NCI-H146 treated with DMSO at 0.1 percent for 48 hours (cell line): ENCODE data around the gene ITPR1.

Experiments
- DNase-seq: peaks from one replicate; lab custom pipeline; 2025; ENCODE audit not compliant: unreplicated experiment; lab: John Stamatoyannopoulos, UW

ITPR1 gene

GRCh38 chr3:4633078-4634004 lies 140.2 kb downstream of the ITPR1 start:
- peak; percentile 1 for DNase-seq

GRCh38 chr3:4634894-4635293 lies 141.7 kb downstream of the ITPR1 start:
- DNase-seq = no peak

GRCh38 chr3:4637265-4637664 lies 144.1 kb downstream of the ITPR1 start:
- DNase-seq = no peak

DNA sequence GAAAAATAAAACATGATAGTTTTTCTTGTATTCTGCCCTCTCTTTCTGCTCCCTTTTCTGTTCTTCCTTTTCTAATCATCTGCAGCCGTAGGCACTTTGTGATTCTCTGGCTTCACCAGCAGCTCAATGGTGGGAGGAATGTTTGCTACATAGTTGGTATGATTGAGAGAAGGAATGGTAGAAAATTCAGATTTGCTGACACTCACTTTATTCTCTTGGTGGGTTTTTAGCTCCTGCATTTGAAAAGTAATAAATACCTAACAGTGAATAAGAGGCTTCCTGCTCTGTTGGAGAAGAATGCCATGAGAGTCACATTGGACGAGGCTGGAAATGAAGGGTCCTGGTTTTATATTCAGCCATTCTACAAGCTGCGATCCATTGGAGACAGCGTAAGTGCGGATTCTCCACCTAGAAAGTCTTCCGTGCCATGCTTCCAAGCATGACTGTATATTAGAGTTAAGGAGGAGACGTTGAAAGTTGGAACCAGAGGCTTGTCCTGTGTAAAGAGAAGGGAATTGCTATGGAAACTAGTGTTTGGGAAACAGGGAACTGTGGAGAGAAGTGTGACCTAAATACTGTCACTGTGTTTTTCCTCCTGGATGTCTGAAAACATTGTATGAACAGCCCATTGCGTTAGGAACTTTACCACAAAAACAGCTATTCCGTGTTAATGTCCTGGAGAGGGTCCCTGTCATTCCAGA lies 148.9 kb downstream of the ITPR1 start:
- no peak for DNase-seq

DNA sequence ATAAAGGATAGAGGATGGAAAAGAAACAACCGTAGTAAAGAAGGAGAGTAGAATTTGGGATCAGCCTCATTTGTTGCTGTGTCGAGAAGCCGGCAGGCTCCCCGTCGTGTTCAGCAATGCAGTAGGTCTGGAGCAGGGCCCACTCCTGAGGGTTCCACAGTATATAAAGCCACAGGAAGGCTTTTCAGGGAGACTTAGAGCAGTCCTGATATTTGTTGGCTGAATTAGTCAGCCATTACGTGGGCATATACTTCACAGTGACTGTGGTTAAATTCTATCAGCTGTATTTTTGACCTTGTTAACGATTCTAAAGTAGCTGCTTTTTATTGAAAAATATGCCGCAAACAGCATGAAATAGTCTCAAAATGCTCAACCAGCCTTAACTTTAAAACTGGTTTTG lies 149.5 kb downstream of the ITPR1 start:
- DNase-seq = no peak

DNA sequence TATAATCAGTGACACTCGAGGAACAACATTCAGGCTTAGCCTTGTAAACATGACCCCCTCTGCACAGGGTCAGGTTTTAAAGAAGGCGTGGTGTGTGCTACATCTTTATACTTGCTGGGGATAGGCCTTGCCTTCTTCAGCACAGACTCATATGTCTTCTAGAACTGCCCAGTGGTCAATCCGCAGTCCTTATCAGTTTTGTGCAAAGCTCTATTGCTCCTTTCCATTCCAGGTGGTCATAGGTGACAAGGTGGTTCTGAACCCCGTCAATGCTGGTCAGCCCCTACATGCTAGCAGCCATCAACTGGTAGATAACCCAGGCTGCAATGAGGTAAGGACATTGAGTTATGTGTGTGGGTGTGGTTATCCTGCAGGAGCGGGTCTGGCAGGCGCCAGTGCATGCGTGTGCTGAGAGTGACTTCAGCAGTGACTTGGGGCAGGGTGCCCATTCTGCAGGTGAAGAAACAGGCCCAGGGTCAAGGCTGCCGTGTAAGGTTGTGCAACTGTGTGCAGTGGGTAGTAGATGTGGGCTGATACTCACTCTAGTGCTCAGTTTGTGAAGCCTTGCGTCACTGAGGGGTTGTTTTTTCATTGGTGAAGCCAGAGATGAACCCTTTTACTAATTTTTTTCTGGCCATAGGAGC lies 150.9 kb downstream of the ITPR1 start:
- no peak for DNase-seq

- no peak for DNase-seq
Measured at GRCh38 chr3:4644951-4645350, 151.8 kb downstream of the ITPR1 start.

DNA sequence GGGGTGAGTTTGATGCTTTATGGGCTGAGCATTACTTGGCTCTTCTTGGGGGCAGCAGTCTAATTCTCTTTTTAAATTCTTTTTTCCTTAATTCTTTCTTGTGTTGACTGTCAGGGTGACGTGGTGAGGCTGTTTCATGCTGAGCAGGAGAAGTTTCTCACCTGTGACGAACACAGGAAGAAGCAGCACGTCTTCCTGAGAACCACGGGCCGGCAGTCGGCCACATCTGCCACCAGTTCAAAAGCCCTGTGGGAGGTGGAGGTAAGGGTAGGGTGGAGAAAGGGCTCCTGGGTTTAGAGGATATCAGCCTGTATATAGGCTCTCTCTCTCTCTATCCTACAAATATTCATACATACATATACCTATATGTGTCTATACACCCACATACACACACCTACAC lies 152.3 kb downstream of the ITPR1 start:
- no peak for DNase-seq

GRCh38 chr3:4647411-4647810 lies 154.3 kb downstream of the ITPR1 start:
- DNase-seq = no peak

DNA sequence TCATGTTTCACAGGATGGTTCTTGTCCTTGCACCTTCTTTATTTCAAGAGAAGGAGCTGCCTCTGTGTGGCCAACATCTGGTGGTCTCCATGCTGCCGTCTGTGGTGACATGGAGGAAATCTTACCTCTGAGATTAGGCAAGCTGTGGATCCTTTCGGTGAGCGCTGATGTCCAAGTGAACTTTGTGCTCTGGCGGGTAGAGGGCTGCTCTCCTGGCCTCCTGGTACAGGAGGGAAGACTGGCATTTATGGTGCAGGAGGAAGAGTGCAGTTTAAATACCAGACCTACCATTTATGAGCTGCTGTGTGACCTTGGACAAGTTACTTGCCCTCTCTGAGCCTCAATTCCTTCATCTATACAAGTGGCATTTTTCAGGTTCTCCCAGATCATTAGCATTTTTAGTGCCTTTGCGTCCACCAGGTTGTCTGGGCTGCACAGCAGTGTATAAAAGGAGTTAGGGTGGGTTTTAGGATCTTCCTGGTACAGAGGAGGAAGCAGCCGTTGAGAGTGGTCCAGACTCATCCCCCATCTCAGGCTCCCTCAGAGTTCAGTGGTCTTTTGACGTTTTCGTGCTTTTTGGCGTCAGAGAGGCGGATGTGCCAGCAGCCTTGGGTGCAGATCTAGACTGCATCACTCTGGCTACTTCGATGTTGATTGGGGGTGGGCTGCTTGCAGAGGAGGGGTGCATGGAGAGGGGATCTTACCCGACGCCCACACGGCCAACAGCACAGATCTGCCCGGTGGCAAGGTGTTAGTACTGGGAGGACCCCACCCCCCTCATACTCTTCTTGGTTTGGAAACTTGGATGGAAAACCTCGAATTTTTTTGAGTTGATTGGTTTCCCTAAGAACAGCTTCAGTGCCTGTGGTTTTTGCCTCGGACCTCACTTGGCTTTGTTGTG lies 162.2 kb downstream of the ITPR1 start:
- DNase-seq = no peak

DNA sequence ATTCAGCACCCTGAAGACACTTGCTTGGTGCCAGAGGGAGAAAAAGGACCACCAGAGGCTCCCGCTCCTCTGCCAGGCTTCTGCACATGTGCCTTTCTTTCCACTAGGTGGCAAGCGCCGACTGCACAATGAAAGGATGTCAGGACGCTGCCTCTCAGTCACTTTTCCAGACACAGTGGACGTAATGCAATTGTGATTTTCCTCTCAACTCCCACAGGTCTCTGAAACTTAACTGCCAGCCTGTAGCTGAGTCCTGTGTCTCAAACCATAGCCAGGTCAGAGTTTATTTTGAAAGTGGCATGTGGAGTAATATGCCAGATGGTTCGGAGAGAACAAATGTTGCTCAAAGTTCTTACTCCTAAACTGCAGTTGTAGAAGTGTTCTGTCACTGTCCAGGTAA lies 162.9 kb downstream of the ITPR1 start:
- DNase-seq = no peak

GRCh38 chr3:4656626-4657328 lies 163.6 kb downstream of the ITPR1 start:
- DNase-seq = no peak

DNA sequence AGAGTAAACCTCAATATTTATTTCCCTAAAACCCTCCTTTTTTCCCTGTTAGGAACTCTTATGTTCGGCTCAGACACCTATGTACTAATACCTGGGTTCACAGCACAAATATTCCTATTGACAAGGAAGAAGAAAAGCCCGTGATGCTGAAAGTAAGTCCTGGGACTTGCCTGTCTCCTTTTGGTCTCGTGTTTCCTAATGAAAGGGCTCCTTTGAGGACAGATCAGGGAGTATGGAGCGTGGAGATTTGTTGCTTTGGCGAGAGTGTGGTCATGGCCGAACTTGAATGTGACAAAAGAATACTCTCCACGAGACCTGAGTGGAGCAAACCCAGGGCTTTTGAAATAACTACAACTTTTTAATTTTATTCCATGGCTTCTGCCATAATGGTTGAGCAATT lies 167.8 kb downstream of the ITPR1 start:
- no peak for DNase-seq

DNA sequence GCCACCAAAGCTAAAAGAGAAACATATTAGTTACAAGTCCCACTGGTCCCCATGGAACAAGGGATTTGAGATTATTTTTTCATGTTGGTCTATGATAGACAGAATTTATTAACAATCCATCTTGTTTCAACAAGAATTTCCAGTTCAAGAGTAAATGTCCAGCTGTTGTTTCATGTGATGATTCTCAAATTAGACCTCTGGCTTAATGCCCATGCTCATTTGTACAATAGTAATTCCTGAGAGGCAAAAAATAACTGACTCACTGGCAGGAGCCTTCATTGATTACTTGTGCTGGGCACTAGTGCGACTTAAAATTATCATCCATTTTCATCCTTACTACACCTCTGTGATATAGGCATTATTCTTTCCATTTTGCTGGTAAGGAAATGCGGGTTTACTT lies 171.3 kb downstream of the ITPR1 start:
- no peak for DNase-seq

- no peak for DNase-seq
Measured at GRCh38 chr3:4665197-4665596, 172.0 kb downstream of the ITPR1 start.

- DNase-seq = no peak
Measured at GRCh38 chr3:4666071-4666470, 172.9 kb downstream of the ITPR1 start.

DNA sequence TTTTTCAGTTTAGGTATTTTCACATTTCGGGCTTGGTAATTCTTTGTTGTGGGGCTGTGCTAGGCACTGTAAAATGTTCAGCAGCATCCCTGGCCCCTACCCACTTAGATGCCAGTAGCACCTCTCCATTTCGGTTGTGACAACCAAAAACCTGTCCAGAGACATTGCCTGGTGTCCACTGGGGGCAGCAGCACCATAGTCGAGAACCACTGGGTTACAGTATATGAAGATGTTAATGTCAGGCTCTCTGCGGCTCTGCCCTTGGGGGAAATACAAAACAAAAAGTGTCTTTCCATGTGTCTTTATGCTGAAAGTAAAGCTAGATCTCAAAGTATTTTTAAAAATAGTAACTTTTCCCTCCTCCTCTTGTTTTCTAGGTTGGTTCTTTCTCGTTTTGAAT lies 177.2 kb downstream of the ITPR1 start:
- DNase-seq = no peak

DNA sequence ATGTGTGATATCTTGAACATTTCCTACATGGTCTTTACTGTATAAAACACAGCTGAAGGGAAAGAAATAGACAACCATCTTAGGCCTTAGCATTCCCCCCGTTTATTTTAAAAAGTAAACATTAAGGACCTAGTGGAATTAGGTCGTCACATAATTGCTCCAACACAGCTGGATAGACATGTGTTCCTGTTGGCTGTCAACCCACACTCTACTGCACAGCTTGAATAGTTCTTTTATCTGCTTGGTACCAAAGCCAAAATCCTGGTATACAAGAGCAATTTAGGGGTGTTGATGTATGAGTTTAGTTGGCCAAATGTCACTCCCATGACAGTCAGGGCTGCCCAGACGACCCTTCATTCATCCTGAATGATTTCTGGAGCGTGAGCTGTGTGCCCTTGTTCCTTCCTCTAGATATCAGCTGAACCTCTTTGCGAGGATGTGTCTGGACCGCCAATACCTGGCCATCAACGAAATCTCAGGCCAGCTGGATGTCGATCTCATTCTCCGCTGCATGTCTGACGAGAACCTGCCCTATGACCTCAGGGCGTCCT lies 179.7 kb downstream of the ITPR1 start:
- no peak for DNase-seq

GRCh38 chr3:4674216-4674615 lies 181.1 kb downstream of the ITPR1 start:
- no peak for DNase-seq

DNA sequence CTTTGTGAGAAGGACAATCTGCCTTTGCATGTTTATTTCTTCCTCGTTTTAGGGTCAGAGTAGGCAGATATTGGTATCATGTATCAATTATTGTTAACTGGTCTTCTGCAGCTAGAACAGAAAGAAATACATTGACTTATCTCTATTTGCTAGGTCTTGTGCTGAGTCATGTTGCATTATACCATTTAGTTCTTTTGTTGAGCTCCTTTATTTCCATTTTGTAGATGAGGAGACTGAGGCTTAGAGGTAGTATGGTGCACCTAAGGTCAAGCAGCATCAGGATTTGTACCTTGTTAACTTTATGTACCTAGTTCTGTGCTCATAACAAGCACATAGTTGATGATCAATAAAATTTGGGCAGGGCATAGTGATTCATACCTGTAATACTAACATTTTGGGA lies 182.6 kb downstream of the ITPR1 start:
- DNase-seq = no peak
